Esophagus mucosa (tissue), 1 donor: ENCODE results near the gene PDE3B. TPM values are rescaled to one million over a fixed set of nuclear protein-coding genes. Genes with fewer than 3 reads are reported as not detected.
"Not testable (repeated sequence)": the region's sequence is repeated elsewhere in the genome, so short reads cannot be mapped to it uniquely, and the experiment has no call there.

Experiments
- ATAC-seq: fragments of 200-7000 bp; cut with Tn5 transposase; one replicate; pipeline ENCODE4 v1.9.1; 2020
- total RNA-seq: library from RNA; stranded (reverse); gene quantifications from one replicate; pipeline ENCODE4 v1.2.4, GENCODE V29; 2023
- donor health status: DM: yes; HTN: yes; CAD: no.

The PDE3B gene
- total RNA-seq = 0.44 TPM

DNA sequence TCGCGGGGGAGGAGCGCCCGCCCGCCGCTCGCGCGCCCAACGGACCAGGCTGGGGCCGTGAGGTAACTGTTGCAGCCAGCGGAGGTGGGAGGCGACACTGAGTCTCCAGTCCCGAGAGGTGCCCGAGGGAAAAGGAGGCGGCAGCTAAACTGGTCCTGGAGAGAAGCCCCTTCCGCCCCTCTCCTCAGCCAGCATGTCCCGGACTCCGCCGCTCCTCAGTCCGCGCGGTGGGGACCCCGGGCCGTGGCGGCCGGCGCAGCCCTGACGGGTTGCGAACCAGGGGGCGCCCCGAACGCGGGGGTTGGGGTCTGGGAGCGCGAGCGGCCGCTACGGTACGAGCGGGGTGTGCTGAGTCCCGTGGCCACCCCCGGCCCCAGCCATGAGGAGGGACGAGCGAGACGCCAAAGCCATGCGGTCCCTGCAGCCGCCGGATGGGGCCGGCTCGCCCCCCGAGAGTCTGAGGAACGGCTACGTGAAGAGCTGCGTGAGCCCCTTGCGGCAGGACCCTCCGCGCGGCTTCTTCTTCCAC is at the start of gene PDE3B:
Gene PDE3B, plus strand, starts transcription at position 108 of the 529 bp plus-strand sequence. Its CDS starts 272 bp downstream, at position 380.
- peak; percentile 76 for ATAC-seq

DNA sequence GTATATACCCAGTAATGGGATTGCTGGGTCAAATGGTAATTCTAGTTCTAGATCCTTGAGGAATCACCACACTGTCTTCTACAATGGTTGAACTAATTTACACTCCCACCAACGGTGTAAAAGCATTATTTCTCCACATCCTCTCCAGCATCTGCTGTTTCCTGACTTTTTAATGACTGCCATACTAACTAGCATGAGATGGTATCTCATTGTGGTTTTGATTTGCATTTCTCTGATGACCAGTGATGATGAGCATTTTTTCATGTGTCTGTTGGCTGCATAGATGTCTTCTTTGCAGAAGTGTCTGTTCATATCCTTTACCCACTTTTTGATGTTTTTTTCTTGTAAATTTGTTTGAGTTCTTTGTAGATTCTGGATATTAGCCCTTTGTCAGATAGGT is 48.3 kb upstream of the PDE3B start:
- not testable (repeated sequence) for ATAC-seq

DNA sequence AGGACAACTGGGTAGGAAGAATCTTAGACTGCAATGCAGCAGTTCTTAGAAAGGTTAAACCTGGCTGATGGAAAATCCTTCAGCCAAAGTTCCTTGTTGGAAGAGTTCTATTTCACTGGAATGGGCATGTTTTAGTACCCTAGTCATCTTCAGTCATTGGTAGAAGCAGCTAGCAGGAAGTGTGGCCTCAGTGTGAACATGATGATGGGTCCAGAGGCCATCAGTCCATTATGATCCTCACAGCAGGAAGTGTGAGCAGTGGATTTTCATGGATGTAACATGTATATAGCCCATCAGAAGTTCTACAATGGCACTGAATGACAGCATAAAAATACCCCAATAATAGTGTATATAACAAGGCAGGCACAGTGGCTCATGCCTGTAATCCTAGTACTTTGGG is 35.9 kb upstream of the PDE3B start:
- no peak for ATAC-seq

DNA sequence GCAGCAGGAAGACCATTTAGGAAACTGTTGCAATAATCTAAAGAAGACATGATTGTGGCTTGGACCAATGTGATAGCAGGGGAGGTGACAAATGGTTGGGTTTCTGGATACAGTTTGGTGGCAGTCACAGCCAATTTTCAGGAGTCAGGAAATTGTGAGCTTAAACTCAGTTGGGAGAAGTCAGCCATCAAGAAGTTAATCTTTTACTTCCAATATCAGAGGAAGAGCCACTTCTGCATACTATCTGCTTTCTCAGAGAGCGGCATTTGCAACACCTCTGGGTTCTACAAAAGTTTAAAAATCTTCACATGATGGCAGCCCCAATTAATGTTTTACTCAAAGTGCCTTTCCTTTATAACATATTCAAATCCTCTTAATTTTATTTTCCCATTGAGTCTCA is 33.7 kb upstream of the PDE3B start:
- no peak for ATAC-seq

DNA sequence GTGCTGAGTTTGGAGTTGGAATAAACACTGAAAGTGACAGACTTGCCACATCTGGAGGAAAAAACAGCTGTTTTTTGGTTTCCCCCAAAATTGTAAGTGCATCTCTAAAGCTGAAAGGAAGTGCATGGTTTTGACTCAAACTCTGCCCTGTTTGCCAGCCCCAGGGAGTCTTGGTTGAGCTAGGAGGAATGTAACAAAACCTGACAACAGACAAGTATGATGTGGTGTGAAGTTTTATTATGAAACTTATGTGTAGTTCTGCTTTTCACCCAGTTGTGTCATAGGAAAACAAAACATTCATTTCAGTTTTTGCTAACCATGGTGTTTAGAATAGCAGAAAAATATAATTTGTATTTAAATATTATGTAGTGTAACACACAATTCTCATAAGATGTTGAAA is 31.7 kb upstream of the PDE3B start:
- ATAC-seq = no peak

GRCh38 chr11:14612694-14613093 is 30.9 kb upstream of the PDE3B start:
- ATAC-seq = no peak

DNA sequence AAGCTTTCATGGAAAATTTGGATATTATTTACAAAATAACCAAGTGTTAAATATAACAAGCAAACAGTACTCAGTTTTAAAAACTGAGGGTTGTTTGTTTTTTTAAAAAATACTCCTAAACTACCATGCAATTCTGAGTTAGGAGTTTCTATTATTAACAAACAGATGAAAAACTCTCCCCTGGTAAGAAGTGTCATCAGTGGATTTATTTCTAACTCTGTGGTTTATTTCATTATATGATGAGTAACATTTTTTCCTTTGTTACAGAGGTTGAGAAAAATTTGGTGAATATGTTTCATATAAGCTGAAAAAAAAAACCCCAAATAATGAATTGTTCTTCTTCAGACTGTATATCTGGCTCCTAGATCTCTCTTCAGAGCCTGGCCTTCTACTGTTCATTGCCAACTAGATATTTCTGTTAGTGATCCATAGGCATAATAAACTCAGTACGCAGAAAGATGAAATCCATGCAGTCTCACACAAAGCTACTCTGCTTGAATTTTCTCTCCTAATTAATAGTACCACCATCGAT is 29.4 kb upstream of the PDE3B start:
- ATAC-seq = no peak

GRCh38 chr11:14617241-14618027 is 26.2 kb upstream of the PDE3B start:
- ATAC-seq = no peak

- no peak for ATAC-seq
Observed at GRCh38 chr11:14618060-14618459, 25.5 kb upstream of the PDE3B start.

DNA sequence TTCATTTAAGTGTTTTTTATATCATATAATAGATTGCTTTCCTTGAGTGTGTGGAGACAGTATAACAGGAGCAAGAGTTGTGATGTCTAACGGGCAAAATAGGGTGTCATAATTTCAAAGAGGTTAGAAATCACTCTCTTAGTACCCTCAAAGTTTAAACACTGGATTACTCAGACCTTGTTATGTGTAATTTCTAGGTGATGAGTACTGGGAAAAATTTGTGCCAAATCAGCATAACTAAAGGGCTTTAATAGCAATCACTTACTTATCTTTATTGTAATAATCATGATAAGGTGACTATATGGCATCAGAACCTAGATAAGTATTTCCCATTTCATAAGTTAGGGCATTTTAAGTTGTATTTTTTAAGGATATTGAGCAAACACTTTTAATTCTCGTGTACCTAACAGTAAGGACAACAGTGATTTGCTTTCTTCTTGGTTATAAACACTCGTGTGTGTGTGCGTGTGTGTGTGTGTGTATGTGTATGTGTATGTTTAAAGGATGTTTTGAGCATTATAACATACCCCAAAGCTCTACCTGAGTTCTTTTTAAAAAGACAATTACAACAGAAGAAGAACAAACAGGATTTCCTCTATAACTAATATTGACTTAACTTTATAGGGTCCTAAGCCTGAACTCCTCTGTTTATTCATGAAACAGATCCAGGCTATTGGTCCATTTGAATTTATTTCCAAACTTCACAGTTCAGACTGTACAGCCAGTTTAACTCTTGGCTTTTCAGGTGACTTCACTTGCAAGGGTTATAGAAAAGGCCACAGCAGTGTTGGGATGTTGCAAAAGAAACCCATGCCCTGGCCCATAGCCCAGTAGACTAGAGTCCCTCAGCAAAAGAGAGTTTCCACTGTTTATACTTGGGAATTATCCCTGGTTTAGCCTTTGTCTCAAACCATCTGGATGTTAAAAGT is 23.7 kb upstream of the PDE3B start:
- no peak for ATAC-seq

DNA sequence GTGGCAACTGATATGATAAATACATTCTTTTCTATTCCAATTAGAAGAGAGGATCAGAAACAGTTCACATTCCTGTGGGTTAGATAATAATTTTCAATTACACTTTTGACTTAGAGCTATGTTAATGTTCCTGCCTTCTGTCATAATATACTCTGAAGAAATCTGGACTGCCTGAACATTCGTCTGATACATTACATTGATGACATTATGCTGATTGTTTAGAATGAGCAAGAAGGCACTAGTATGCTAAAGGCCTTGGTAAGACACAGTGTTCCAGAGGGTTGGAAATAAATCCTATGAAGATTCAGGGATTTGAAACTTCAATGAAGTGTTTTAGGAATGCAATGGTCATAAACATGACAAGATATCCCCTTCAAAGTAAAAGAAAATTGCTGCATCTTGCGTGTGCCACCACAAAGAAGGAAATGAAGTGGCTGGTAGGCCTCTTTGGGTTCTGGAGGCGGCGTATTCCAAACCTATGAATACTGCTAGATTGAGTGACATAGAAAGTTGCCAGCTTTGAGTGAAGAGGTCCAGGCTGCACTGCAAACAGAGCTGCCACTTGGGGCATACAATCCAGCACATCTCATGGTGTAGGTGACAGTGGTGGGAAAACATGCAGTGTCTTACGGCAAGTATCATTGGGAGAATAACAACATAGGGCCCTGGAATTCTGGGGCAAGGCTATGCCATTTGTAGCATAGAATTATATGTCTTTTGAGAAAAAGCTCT is 21.2 kb upstream of the PDE3B start:
- ATAC-seq = no peak

DNA sequence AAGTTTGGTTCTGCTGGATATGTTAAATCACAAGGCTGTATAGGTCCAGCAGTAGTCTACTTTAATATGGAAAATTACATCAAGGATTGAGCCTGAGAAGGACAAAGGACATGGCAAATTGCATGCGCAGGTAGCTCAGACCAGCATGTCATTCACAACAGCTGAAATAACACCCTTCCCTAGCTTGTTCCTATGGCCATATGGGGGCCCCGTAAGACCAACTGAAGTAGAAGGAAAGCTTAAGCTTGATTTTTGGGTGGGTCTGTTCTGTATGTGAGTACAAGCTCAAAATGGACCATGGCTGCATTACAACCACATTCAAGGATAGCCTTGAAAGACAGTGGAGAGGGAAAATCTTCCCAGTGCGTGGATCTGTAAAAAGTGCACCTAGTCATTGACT is 20.6 kb upstream of the PDE3B start:
- no peak for ATAC-seq

- no peak for ATAC-seq
Observed at GRCh38 chr11:14625586-14626205, 17.9 kb upstream of the PDE3B start.

DNA sequence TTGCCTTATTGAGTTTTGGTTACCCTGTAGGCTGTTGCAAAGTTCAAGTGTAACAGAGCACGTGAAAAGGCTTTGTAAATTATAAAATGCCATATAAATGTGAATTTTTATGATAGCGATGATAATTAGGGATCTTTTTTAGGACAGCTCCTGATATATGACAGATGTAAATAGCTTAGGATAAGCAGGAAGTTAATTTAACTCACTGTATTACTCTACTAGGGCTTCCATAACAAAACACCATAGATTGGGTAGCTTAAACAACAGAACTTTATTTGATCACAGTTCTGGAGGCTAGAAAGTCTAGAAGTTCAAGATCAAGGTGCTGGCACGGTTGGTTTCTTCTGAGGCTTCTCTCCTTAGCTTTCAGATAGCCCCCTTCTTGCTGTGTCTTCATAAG is 17.0 kb upstream of the PDE3B start:
- no peak for ATAC-seq

- not testable (repeated sequence) for ATAC-seq
Observed at GRCh38 chr11:14633506-14634224, 9.9 kb upstream of the PDE3B start.

GRCh38 chr11:14634813-14635212 is 8.8 kb upstream of the PDE3B start:
- ATAC-seq = no peak

GRCh38 chr11:14635546-14635945 is 8.1 kb upstream of the PDE3B start:
- no peak for ATAC-seq

- ATAC-seq = no peak
Observed at GRCh38 chr11:14636119-14636518, 7.5 kb upstream of the PDE3B start.

- ATAC-seq = no peak
Observed at GRCh38 chr11:14637868-14638409, 5.7 kb upstream of the PDE3B start.

GRCh38 chr11:14638561-14638960 is 5.0 kb upstream of the PDE3B start:
- ATAC-seq = no peak

DNA sequence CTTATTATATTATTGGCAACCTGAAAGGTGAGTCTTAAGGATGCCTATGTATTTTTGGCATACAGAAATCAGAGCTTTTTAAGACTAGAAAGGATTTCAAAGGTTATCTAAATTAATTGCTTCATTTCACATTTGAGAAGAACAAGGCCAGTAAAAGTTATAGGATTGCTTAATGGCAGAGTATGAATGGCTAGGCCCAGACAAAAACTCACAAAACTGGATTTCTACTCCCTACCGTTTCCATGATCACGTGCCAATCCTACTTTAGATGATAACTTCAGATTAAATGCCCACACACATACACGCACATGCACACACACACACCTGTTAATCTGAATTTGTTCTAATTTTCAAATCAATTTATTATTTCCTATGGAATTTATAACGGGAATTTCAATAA is 1.8 kb upstream of the PDE3B start:
- no peak for ATAC-seq
